Activated CD4-positive, alpha-beta T cell treated with anti-CD3 and anti-CD28 coated beads for 1 hour (primary cell): ENCODE measurements around the gene TPSD1.
A peak's percentile ranks its signal among the peaks of the same experiment; 100 is the strongest.
"Not testable (repeated sequence)": the region's sequence is repeated elsewhere in the genome, so short reads cannot be mapped to it uniquely, and the experiment has no call there.

ENCODE experiments used
- DNase-seq: peaks from one replicate; pipeline ENCODE4 v3.0.0-alpha.2; 2020

The TPSD1 gene

DNA sequence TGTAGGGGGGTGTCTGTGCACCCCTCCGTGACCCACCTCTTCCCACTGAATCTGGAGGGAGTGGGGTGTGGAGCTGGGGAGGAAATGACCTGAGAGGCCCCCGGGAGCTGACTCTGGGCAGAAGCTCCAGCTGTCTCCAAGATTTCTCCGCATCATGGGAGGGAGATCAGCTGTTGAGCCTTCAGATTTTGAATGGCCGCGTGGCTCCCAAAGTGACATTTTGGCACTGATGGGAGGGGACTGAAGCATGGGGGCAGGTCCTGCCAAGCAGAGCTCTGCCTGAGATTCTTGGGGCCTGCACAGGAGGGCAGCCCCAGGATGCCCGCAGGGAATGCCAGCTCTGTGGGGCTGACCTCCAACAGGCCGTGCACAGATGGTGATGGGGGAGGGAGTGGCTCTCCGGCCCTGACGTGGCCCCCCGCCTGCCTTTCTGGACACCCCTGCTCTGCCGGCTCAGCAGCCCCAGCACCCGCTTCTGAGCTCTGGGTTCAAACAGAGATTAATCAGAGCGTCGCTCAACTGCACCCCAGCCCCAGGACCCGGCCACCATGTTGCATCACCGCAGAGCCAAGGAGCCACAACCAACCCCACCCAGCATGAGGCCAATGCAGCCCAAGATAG is 28.2 kb downstream of the TPSD1 start:
- no peak for DNase-seq

DNA sequence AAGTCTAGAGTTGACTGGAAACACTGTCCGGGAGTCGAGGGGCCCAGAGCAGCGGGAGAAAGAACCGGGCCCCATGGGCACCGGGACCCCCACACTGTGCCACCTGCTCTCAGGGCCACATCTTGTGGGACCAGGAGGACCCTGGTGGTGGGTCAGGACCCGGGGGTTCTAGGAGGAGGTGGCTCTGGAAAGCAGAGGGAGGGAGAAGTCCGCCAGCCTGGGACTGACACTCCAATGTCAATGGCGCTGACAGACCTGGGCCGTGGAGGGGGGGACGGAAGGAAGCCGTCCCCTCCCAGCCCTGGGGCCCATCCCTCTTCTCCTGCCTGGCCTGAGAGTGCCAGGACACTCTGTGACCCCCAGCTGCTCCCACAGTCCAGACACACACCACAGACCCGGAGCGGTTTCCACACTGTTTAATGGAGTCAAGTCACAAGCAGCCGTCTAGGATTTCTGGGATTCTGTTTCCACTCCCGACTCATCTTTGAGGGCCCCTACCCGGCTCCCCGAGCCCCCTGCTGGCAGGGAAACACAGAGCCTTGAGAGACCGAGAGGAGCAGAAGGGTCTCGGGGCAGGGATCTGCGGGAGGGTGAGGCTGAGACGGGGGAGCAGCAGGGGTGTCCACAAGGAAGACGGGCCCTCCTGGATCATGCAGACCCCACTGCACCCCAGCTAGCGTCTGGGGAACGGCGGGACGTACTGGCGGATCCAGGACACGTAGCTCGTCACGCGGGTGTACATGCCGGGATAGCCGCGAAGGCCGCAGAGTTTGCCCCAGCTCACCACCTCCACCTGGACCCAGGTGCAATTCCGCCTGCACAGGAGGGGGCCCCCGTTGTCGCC is 30.0 kb downstream of the TPSD1 start:
- DNase-seq, result no peak

DNA sequence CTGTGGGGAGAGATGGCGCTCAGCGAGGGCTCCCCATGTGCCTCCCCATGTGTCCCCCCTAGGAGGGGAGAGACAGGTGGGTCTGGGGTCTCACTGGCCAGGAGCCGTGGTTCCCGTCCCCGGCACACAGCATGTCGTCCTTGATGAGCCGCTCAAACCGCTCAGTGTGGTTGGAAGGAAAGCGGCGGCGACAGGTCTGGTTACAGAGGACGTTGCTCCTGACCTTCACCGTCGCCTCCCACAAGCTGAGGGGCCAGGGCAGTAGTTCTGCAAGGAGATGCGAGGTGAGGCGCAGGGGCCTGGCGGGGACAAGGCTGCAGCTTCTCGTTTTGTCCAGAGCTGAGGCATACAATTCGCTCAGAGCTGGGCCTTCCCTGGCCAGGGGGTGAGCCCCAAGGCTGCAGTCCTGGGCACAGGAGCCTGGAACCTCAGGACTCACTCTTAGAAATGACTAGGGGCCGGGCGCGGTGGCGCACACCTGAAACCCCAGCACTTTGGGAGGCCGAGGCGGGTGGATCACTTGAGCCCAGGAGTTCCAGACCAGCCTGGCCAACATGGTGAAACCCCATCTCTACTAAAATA is 30.7 kb downstream of the TPSD1 start:
- no peak for DNase-seq

DNA sequence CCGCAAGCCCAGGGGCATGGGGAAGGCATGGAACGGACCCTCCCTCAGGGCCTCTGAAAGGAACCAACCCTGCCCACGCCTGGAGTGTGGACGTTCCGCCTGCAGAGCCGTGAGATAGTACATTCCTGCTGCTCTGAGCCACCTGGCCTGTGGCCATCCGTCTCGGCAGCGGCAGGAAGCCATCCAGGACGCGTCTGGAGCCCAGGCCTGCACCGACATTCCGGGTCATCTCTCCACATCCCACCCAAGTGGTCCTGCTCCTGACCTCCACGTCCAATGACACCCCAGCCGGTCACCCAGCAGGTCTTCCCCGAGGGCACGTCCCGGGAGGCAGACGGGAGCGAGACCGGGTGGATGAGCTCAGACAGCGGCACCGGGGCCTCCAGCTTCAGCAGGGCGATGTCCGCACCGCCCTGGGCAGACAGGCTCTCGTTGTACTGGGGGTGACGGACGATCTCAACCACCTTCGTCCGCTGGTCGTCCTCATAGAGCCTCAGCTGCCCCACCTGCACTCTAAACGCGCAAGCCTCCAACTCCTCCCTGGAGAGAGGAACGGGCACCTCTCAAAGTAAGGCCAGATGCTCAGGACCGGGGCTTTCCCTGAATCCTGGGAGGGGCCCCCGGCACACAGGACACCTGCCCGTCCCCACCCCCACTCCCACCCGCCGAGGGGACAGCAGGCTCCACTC is 32.3 kb downstream of the TPSD1 start:
- DNase-seq, result no peak

DNA sequence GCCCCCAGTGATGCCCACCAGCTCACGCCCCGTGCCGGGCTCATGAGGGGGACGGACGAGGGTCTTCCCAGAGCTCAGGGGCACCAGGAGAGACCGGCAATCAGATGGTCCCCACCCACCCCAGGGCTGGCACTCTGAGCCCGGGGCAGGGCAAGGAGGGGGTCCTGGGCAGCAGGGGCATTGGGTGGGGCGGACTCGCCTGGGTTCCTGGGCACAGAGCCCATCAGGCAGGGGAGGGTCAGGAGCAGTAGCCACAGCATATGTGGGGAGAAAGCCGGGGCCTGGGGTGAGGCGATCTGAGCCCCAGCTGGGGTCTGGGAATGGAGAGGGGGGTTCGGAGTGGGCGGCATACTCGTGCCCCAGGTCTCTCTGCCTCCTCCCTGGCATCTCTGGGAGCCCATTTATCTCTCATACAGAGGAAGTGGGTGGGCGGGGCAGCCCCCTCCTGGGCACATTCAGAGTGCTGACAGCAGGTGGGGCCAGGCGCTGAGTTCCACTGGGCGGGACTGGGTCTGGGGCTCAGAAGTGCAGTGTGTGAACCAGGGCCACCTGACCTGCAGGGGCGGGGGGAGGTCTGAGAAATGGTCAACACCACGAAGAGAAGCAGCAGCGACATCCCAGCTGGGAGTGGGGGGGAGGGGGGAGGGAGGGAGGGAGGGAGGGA is 33.1 kb downstream of the TPSD1 start:
- no peak for DNase-seq

DNA sequence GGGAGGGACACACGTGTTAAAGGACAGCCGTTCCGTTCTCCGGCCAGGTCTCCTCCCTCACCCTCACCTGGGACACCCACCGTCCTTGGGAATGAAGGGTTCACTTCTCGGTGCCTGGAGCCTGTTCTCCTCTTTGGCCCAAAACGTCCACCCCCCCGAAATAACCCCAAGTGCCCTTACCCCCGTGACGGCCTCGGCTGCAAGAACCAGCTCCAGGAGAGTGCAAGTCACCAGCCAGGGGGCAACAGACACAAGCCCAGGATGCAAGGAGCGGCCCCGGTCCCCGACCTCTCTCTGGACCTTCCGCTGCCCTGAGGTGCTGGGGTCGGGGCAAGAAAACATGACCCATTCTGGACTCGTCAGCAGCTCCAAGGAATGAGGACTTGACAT is 33.6 kb downstream of the TPSD1 start:
- no peak for DNase-seq

DNA sequence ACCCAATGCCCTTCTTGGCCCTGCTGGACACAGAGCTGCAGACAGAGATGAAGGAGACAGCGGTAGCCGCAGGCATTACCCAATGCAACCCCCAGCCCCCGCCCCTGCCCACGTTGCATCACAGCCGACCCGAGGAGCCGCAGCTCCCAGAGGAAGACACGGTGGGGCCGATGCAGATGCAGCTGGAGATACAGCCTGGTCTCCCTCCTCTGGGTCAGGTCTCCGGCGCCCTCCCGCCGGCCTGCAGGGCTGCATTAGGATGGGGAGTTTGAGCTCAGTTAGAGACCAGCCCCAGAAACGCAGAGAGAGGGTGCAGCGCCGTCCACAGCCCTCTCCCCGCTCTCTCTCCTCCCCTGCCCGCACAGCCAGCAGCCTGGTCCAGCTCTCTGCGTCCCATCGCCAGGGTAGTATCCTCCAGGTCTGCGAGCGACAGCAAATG is 34.2 kb downstream of the TPSD1 start:
- no peak for DNase-seq

DNA sequence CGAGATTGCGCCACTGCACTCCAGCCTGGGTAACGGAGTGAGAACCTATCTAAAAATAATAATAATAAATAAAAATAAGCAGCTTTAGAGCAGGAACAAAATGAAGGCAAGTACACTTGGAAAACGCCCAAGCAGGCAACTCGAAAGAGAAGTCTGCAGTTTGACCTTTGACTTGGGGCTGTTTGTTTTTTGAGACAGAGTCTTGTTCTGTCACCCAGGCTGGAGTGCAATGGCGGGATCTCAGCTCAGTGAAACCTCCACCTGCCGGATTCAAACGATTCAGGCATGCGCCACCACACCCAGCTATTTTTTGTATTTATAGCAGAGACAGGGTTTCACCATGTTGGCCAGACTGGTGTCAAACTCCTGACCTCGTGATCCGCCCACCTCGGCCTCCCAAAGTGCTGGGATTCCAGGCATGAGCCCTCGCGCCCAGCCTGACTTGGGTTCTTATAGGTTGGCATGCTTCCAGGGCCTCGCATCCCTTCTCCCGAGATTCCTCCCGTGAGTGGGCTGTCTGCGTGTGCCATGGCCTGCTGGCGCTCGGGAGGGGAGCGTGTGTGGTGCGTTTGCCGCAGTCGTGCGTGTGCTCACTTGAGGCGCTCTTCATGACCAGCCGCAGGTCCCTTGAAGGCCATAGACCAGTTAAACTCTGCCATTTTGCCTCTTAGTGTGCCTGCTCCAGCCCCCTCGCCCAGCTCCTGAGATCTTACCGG is 35.1 kb downstream of the TPSD1 start:
- no peak for DNase-seq

DNA sequence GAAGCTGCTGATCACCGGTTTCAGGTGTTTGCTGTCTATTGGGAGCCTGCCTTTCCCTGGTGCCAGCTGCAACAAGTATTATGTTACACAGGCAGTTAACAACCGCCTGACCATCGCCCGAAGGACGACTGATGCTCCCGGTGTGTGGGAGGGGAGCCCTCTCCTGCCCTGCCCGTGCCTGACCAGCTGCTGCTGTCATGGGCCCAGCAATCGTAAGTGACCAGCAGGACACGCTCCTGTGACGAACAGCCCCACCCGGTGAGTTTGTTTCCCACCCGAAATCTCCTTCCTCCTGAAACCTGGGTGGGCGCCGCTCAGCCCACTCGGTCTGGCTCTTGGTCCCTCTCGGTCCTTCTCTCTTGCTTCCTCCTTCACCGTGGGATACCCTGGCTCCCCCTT is 35.7 kb downstream of the TPSD1 start:
- DNase-seq, result no peak

DNA sequence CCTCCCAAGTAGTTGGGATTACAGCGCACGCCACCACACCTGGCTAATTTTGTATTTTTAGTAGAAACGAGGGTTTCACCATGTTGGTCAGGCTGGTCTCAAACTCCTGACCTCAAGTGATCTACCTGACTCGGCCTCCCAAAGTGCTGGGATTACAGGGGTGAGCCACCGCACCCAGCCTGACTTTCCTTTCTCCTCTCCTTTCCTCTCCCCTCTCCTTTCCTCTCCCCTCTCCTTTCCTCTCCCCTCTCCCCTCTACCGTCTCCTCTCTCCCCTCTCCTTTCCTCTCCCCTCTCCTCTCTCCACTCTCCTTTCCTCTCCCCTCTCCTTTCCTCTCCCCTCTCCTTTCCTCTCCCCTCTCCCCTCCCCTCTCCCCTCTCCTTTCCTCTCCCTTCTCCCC is 36.3 kb downstream of the TPSD1 start:
- not testable (repeated sequence) for DNase-seq

DNA sequence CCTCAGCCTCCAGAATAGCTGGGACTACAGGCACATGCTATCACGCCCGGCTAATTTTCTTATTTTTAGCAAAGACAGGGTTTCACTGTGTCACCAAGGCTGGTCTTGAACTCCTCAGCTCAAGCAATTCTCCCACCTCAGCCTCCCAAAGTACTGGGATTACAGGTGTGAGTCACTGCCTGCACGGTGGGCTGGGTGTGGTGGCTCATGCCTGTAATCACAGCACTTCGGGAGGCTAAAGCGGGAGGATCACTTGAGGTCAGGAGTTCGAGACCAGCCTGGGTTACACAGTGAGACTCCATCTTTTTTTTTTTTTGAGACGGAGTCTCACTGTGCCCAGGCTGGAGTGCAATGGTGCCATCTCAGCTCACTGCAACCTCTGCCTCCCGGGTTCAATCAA is 36.9 kb downstream of the TPSD1 start:
- DNase-seq, result not testable (repeated sequence)

DNA sequence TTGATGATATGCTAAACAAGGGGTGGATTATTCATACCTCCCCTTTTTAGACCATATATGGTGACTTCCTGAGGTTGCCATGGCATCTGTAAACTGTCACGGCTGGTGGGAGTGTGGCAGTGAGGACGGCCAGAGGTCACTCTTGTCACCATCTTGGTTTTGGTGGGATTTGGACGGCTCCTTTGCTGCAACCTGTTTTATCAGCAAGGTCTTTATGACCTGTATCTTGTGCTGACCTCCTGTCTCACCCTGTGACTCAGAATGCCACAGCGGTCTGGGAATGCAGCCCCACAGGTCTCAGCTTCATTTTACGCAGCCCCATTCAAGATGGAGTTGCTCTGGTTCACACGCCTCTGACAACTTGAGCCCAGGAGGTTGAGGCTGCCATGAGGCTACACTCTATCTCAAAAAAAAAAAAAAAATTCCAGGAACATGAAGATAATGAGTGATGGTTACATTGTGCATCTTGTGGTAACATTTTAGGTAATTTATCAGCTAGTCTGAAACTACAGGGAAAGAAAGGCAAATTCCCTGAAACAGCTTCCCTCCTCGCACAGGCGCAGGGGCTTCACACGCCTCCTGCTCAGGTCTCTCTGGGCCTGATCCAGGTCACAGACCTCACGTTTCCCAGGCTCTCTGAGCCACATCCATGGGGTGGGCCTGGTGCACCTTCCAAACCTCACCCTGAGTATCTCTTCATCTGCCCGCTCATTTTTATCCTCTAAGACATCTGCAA is 38.2 kb downstream of the TPSD1 start:
- no peak for DNase-seq

DNA sequence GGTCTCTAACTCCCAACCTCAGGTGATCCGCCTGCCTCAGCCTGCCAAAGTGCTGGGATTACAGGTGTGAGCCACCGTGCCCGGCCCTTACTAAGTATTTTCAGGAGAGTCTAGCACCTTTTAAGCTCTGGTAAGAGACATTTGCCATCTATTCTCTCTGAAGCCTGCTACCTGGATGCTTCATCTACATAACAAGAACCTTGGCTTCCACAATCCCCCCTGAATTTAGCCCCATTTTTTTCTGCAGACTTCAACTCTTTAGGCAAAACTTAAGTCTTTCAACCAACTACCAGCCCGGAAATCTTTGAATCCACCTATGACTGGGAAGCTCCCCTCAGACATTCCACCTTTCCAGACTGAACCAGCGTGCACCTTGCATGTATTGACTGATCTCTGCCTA is 39.6 kb downstream of the TPSD1 start:
- DNase-seq, result no peak

DNA sequence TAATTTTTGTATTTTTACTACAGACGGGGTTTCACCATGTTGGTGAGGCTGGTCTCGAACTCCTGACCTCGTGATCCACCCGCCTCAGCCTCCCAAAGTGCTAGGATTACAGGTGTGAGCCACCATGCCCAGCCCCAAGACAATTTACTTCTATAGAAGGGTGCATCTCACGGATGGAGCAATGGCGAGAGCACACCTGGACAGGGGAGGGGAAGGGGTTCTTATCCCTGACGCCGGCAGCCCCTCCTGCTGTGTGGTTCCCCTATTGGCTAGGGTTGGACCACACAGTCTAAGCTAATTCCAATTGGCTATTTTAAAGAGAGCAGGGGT is 40.8 kb downstream of the TPSD1 start:
- not testable (repeated sequence) for DNase-seq

DNA sequence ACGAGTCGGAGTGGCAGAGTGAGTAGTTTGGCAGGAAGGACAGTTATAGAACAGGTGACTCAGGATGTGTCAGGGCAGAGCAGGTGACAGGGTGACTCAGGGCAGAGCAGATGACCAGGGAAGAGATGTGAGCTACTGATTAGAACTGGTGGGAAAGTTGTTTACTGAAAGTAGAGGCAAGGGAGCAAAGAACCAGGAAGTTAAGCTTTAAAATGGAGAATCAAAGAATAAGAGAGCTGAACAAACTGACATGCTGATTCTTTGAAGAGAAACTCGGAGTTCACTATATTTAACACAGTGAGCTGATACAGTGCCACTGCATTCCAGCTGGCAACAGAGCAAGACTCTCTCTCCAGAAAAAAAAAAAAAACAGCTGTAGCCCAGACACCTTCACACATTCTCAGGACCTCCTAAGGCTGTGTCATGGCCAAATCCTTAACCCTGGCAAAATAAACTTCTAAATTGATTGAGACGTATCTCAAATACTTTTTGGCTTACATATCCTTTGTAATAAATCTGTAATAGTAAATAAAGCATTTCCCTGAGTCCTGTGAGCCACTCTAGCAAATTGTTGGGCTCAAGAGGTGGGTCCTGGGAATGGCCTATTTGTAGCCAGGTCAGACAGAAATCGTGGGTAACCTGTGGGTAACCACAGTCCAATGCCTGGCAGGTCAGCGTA is 41.3 kb downstream of the TPSD1 start:
- DNase-seq, result no peak

DNA sequence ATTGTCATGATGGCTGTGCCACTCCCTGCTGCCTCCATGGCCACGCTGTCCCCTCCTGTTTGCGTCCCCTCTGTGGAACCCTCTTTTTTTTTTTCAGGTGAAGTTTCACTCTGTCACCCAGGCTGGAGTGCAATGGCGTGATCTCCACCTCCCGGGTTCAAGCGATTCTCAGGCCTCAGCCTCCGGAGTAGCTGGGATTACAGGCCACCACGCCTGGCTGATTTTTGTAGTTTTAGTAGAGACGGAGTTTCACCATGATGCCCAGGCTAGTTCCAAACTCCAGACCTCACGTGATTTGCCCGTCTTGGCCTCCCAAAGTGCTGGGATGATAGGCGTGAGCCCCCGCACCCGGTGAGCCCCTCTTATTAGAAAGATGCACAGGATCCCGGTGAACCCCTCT is 42.5 kb downstream of the TPSD1 start:
- no peak for DNase-seq

DNA sequence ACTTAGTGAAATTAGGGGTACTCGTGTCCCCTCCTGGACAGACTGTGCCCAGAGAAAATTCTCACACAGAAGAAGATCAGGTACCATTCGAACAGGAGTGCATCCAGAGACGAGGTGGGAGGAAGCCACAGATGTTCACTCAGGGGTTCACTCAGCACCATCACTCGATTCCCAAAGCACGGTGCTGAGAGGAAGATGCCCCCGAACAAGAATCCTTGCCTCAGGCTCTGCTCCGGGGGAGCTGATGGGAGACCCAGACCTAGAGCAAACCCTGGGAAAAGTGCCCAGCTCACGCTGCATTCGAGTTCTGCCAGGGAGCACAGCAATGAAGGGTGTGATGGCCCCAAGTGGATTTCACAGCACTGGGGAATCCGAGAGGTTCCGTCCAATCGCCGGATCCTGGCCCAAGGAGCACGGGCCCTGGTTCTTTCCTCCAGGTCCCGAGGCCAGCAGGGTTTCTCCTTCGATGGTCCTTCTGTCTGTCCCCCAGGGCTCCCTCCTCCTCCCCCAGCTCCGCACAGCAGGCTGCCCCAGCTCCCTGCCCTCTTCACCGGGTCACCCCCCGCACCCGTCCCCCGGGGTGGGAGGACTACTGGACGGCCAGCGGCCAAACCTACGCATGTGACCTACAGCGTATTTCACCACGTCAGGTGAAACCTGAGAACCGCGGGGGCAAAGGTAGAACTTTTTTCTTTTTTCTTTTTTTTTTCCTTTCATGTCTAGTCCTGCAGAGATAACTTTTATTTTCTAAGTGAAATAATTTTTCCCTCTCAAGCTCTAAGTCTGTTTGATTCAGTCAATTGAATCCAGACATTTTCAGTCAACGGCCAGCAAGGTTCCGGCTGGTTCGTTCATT is 43.4 kb downstream of the TPSD1 start:
- DNase-seq, result no peak

DNA sequence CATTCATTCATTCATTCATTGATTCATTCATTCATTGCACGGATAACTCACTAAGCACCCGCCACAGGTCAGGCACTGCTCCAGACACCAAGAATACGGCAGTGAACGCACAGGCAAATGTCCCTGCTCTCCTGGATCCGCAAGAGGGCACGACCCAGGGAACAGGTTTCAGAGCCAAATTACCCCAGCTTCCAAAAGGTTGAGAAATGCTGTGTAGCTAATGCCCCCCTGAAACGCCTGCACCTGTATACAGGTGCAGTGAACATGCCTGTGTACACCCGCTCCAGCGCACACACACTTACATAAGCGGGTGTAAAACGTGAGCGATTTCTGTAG is 44.0 kb downstream of the TPSD1 start:
- DNase-seq, result no peak

DNA sequence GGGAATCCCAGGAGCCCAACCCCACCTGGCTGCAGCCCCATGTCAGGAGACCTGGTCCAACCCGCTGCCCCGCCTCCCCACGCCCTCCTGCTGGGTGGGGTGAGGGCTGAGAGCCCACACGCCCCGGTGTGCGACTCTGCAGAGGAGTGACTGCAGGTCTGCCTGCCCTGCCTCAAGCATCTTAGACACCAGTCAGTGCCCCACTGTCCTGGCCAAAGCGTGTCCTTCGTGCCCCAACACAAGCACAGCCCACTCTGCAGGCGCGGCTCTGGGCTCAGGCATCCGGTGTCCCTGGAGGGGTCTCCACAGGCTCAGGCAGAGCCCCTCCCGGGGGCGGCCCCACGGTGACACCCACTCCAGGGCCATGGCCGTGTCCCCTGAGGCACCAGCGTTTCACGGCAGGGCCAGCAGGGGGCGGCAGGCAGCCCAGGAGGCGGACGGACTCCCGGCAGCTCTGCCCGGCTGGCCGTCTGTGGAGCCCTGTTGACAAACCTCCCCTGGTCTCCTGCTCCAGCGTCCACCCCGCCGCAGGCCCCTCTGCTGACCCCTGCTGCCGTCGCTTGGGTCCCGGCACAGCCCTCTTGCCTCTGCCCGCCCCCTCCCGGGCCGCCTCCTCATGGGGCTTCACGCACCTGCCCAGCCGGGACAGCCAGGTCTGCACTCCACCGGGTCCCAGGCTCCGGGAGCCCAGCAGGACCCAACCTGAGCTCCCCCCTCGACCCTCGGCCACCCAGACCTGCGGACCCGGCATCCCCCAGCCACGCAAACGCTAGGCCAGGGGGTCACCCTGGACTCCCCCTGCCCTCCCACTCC is 45.0 kb downstream of the TPSD1 start:
- peak; percentile 55 for DNase-seq
